ENCODE measurements around the gene AP5M1.
"Not testable (repeated sequence)": the region's sequence is repeated elsewhere in the genome, so short reads cannot be mapped to it uniquely, and the experiment has no call there.

AP5M1 gene

DNA sequence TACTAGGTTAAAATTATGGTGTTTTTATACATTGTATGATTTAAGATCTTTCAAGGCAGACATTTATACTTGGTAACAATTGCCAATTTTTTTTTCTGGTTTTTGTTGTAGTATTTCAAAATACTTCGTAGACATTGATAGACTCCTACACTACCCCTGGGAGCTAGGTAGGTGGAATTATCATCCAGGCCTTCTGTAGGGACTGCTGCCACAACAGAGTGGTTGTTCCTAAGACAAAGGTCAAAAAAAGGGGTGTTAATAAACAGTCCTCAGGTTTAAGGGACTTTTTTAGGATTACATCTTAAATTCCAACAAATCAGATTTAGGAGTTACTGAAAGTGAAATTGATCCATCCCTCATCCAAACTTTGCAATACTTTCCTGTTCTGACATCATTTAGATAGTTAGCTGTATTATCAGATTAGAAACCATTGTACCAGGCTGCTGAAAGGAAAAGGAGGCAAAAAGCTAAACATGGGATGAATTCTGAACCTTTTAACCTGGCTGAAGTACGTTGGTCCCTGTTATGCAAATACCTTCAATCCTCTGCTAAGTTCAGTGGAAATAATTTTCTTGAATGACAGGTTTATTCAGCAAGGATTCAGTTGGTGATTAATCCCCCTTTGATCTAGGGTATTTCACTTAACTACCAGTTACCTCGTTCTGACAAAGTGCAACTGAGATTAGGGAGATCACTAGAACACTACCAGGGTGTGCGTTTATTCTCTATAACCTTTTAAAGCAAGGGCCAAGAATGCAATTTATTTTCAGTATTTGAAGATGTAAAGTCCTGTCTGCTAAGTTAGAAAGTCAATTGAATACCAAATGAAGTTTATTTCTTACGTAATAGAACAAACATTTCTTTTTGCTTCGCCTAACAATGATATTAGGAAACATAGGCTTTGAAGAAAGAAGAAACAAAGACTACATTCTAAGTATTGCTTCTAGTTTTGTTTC lies 23.2 kb downstream of the AP5M1 start:
- DNase-seq (ENCODE audit: low spot score) = no peak

DNA sequence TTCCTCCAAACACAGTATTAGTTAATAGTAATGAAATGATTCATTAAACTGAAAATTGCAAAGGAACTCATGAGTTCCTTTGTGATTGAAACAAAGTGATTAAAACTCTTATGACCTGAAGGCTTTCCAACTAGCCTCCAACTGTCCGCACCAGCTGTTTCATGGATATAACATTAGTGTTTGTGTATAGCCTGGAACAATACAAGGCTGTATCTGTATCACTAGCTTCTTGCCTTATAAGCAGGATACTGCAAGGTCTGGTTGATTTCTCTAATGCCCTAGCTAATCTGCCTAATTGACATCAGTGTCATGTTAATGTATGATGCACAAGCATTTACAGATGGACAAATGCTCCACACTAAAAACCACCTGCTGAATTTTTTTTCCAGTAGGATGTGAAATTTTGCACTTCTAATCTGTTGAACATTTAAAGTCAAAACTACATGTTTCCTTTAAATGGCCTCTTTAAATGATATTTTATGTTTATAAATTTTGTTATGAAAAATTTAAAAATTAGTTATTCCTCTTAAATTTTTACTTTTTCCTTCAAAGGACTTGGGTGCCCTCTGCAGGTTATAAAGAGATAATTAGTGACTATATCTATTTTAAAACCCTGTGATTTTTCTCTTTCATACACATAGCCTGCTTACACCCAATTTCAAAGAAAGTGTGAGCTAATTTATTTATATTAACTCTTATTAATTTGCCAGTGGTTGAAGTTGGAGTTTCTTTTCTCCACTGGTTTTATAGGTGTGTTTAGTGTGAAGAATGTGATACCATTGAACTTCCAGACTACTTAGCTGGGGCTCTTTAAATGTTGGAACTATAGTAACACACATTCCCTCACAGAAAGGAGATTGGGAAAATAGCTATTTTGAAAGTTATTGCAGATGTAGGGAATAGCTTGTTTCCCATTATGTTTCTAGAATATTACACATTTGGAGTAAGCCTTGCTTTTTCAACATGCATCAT lies 25.4 kb downstream of the AP5M1 start:
- DNase-seq (ENCODE audit: low spot score) = no peak

DNA sequence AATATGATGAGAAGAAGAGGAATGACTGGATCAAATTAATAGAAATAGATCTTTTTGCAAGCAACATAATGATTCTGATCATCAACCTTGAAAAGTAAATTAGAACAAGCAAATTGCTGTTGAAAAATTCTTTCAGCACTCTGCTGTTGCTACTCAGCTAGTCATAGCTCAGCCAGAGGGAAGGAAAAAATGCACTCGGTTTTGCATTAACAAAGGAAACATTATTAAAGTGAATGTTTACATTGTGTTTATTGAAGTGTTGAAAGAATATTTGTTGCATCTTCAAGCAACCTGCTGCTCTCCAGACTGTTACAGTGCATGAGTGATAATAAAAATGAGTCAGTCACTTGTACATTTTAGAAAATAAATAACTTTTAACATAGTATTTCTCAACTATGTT lies 26.5 kb downstream of the AP5M1 start:
- no peak for DNase-seq (ENCODE audit: low spot score)

DNA sequence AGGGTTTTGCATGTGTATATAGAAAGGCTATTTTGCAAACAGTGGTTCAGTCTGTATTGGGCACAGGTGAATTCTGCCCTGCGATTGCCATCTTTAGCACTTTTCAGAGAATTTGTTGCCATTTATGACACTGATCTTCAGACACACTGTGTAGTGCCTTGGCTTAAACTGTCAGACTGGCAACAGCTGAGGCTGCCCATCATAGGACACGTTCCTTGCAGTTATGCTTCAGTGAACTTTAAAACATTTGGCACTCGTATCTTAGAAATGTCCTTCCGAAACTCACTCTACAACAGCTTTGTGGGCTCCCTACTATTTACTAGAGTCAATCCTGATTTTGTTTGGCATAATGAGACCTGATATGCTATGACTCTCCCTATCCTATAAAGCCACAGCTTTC lies 29.1 kb downstream of the AP5M1 start:
- DNase-seq (ENCODE audit: low spot score) = no peak

DNA sequence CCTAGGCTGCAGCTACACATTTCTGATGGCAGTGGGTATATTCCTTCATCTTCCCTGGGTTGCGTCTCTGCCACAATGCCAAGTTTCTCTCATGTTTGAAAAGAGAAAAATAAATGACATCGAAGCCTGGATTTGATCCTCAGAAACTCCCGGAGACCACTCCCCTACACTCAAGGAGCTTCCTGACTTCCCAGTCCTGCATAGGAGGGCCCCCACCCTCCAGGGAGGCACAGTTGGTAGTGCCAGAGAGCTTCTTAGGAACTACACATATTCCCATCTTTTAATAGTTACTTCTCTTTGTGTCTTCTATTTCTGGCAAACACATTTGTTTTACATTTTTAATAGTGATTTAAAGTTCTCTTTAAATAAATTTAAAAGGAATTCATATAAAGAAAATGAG lies 30.7 kb downstream of the AP5M1 start:
- no peak for DNase-seq (ENCODE audit: low spot score)

DNA sequence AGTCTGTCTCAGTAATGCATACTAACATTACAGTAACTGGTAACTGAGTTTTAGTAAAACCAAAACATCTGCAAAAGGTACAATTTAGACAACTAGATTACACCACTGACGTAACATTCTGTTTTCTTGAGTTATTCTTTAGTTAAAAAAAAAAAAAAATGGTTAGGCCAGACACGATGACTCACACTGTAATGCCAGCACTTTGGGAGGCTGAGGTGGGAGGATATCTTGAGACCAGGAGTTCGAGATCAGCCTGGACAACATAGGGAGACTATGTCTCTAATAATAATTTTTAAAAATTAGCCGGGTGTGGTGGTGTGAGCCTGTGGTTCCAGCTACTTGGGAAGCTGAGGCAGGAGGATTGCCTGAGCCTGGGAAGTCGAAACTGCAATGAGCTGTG lies 34.1 kb downstream of the AP5M1 start:
- no peak for DNase-seq (ENCODE audit: low spot score)

DNA sequence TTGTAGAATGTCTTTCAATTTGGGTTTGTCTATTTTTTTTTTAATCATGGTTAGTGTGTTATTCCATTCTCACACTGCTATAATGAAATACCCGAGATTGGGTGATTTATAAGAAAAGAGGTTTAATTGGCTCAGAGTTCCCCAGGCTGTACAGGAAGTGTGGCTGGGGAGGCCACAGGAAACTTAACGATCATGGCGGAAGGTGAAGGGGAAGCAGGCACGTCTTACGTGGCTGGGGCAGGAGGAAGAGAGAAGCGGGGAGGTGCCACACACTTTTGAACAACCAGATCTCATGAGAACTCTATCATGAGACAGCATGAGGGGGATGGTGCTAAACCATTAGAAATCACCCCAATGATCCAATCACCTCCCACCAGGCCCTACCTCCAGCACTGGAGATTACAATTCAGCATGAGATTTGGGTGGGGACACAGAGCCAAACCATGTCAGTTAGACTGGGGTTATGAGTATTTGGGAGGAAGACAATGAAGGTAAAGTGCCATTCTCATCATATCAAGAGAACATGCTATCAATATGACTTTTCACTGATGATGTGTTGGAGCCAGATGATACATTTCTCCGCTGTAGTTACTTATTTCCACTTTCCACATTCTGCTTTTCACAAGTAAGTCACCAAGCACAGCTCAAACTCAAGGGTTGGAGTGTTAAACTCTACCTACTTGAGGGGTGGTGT lies 45.8 kb downstream of the AP5M1 start:
- no peak for DNase-seq (ENCODE audit: low spot score)

DNA sequence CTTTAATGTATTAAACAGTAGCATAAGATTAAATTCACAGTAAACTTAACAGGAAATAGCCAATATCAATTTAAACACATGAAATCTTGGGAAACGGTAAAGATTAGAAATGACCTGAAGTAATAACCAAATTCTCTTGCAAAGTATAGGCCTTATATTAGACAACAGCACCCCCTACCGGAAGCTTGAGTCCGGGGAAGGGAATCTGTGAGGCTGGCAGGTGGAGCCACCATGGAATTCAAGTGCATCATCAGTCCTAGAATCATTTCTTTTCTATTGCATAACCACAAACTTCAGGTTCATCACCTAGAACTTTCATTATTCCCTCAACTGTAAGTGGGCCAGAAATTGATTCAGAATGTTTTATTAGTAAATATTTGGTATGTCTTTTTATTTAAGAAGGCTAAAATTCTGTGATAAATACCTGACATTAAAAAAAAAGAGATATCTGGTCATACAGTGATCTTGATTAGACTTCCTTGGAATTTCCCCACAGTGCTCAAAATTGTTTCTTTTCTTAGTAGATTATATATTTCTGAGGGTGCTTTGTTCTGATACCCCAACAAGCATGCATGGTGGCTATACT lies 48.6 kb downstream of the AP5M1 start:
- DNase-seq (ENCODE audit: low spot score) = peak; percentile 81

DNA sequence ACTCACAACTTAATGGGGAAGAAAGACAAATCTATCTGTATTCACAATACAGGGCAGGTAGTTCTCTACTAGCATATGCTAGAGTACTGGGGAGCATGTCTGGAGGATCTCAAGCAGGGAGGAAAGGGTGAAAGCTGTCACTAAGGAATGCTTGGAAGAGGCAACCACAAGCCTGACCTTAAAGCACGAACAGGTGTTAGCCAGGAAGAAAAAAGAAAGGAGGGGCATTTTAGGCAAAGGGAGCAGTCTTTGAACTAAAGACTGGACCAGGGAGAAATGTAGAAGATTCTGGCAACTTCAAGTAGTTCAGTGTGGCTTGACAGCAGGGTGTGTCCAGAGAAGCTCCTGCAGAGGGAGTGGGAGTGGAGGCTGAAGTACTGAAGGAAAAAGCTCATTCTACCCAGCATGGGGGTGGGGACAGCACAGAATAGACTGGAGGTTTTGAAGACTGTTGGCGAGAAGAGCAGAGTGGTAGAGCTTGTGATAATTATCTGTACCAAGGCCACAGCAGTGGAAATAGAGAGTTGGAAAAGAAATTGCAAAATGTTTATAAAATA lies 50.9 kb downstream of the AP5M1 start:
- no peak for DNase-seq (ENCODE audit: low spot score)

DNA sequence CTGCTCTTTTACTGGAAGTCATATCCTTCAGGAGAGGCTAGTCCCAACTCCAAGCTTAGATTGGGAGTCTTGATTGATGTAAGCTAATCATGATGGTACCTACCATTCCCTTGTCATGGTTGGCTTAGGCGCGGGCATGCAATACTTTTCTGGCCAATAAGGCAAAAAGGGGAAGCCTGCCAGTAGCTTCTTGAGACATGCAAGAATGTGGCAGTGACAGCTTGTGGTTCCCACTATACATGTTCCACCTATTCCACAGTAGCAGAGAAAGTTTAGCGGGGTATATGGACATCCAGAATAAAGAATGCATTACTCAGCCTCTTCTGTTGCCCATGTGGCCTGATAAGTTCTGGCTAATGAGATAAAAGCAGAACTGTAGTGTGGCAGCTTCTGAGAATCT lies 55.0 kb downstream of the AP5M1 start:
- DNase-seq (ENCODE audit: low spot score) = no peak

DNA sequence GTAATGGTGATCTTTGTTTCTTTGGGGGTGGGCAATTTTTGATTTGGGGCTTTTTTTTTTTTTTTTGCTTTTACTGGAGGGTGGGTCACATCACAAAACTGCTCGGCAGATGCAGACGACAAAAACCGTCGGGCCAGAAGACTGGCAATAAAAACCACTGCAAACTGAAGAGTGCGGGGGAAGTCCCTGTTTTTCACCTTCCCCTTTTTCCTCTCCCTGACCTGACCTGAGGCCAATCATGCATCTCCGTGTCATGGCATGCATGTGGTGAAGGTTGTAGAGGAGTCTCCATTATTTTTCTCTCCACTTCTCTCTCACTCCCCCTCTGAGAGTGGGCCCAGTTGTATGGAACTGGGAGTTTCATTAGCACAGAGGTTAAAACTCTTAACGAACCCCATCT lies 57.5 kb downstream of the AP5M1 start:
- no peak for DNase-seq (ENCODE audit: low spot score)

DNA sequence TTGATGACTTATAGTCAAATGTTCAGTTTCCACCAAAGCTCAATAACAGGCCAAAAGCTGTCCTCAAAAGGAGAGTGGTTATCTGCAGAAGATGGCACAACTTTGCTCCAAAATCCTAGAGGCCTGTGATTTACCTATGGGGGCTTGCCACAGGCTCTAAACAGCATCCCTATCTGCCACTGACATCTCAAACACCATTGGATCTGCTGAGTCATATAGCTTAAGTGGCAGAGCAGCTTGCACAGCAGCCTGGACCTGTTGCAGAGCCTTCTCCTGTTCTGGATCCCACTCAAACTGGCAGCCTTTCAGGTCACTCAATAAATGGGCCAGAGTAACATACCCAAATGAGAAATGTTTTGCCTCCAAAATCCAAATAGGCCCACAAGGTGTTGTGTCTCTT lies 61.1 kb downstream of the AP5M1 start:
- DNase-seq (ENCODE audit: low spot score) = no peak

DNA sequence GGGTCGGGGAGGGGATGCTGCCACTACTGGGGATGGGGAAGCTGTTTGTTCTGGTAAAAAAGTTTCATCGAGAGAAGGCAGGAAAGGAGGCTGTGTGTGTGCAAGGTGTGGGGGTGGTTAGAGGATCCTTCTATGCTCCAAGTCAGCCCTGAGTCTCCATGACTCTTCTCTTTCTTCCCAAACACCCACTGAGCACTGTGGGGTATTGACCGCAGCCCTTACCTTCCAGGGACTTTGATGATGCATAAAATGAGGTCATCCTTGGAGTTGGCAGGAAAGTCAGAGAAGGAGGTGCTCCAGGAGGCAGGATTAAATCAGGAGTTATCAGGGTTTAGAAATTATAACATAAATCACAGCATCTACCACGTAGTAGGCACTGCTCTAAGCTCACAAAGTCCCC lies 63.7 kb downstream of the AP5M1 start:
- not testable (repeated sequence) for DNase-seq (ENCODE audit: low spot score)

DNA sequence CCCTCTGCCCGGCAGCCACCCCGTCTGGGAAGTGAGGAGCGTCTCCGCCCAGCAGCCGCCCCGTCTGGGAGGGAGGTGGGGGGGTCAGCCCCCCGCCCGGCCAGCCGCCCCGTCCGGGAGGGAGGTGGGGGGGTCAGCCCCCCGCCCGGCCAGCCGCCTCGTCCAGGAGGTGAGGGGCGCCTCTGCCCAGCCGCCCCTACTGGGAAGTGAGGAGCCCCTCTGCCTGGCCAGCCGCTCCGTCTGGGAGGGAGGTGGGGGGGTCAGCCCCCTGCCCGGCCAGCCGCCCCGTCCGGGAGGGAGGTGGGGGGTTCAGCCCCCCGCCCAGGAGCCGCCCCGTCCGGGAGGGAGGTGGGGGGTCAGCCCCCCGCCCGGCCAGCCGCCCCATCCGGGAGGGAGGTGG lies 65.0 kb downstream of the AP5M1 start:
- DNase-seq (ENCODE audit: low spot score) = not testable (repeated sequence)

DNA sequence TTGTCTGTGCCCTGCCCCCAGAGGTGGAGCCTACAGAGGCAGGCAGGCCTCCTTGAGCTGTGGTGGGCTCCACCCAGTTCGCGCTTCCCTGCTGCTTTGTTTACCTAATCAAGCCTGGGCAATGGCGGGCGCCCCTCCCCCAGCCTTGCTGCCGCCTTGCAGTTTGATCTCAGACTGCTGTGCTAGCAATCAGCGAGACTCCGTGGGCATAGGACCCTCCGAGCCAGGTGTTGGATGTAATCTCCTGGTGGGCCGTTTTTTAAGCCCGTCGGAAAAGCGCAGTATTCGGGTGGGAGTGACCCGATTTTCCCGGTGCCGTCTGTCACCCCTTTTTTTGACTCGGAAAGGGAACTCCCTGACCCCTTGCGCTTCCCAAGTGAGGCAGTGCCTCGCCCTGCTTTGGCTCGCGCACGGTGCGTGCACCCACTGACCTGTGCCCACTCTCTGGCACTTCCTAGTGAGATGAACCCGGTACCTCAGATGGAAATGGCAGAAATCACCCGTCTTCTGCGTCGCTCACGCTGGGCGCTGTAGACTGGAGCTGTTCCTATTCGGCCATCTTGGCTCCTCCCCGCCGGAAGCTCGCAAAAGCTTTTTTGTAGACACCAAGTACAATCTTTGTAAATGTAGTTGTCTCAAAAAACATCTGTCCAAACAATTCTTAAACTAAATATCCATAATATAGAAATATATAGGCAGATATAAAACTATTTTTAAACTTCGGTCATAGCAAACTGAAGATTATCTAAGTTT lies 75.0 kb downstream of the AP5M1 start:
- DNase-seq (ENCODE audit: low spot score) = not testable (repeated sequence)

DNA sequence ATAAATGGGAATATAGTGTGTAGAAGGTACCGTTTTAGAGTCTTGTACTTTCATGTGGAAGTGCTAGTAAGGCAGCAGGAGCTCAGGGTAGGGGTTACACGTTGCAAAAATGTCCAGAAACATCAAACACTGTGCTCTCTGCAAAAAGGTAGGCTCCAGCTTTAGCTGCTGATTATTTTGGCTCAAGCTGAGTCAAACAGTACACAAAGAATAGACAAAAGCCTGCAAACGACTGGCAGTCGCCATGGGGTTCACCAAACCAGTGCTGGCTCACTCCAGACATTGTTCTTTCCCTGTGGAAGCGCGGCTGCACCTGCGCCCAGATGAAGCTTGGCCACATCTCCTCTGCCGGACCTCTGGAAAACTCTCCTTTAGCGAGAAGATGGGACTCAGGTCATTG lies 76.3 kb downstream of the AP5M1 start:
- DNase-seq (ENCODE audit: low spot score) = no peak

DNA sequence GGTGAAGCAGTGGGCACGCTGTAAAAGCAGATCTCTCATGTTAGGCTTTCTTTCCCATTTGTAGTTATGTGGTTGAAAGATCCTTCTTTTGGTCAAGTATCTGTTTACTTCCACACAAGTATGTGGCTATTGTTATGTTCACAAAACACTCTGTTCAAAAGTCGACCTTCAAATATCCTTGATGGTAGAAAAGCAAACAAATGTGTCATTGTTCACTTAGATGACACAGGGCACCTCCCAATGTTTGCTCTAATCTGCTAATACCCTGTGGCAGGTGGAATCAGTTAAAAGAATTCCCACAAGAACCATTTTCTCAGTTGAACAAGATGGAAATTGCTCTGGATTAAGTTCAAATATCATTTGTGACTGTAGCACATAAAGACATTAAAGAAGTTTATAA lies 78.0 kb downstream of the AP5M1 start:
- DNase-seq (ENCODE audit: low spot score) = no peak

All from CD4-positive, alpha-beta T cell treated with Interleukin-2 at 100 ng/mL for 4 hours (primary cell).